BLaER1 (cell line): ENCODE measurements around the gene WAPL.
A peak's percentile ranks its signal among the peaks of the same experiment; 100 is the strongest.

Experiments used
- H3K27ac ChIP-seq: shearing (Covaris generic); formaldehyde crosslinking; 2 replicates; pipeline ENCODE4 v1.8.1; 2022
- H3K27me3 ChIP-seq: shearing (Covaris generic); formaldehyde crosslinking; 2 replicates; pipeline ENCODE4 v1.8.1; 2022
- H3K36me3 ChIP-seq: shearing (Covaris generic); formaldehyde crosslinking; 2 replicates; pipeline ENCODE4 v1.8.1; 2022
- H3K4me1 ChIP-seq: shearing (Covaris generic); formaldehyde crosslinking; 2 replicates; pipeline ENCODE4 v1.8.1; 2022
- H3K4me2 ChIP-seq: shearing (Covaris generic); formaldehyde crosslinking; 2 replicates; pipeline ENCODE4 v1.8.1; 2022
- H3K4me3 ChIP-seq: shearing (Covaris generic); formaldehyde crosslinking; 2 replicates; pipeline ENCODE4 v1.8.1; 2022
- H3K9ac ChIP-seq: shearing (Covaris generic); formaldehyde crosslinking; 2 replicates; pipeline ENCODE4 v1.8.1; 2022
- H3K9me3 ChIP-seq: shearing (Covaris generic); formaldehyde crosslinking; 2 replicates; pipeline ENCODE4 v1.8.1; 2022
- H4K20me1 ChIP-seq: shearing (Covaris generic); formaldehyde crosslinking; 2 replicates; pipeline ENCODE4 v1.8.1; 2022
- Cebpa-rat ChIP-seq: shearing (Covaris generic); IDR thresholded peaks from 2 replicates; pipeline ENCODE4 v1.8.1; 2022

The WAPL gene

GRCh38 chr10:86481761-86482160 lies 39.8 kb downstream of the WAPL start:
- H3K27ac ChIP-seq: no peak overlapping the region
- H3K9me3 ChIP-seq: no peaks in the 10 kb centered on the region
- H3K4me1 ChIP-seq: no peaks in the 10 kb centered on the region
- TF ChIP-seq Cebpa-rat: no peak
- no peak overlapping the region for H3K4me3 ChIP-seq
- H3K4me2 ChIP-seq: no peak overlapping the region
- H3K9ac ChIP-seq: no peak overlapping the region
- peaks cover 85% of the 10 kb centered on the region for H3K36me3 ChIP-seq
- H4K20me1 ChIP-seq: peaks cover 93% of the 10 kb centered on the region
- no peaks in the 10 kb centered on the region for H3K27me3 ChIP-seq

- H3K4me1 ChIP-seq: no peaks in the 10 kb centered on the region
- H3K4me3 ChIP-seq: no peak overlapping the region
- no peak overlapping the region for H3K4me2 ChIP-seq
- H3K27me3 ChIP-seq: no peaks in the 10 kb centered on the region
- no peak overlapping the region for H3K9ac ChIP-seq
- peaks cover 91% of the 10 kb centered on the region for H4K20me1 ChIP-seq
- H3K36me3 ChIP-seq: peaks cover 85% of the 10 kb centered on the region
- H3K9me3 ChIP-seq: no peaks in the 10 kb centered on the region
- H3K27ac ChIP-seq: no peak overlapping the region
- TF ChIP-seq Cebpa-rat: no peak
These were observed 41.0 kb downstream of the WAPL start for GRCh38 chr10:86480571-86480970.

GRCh38 chr10:86472061-86472460 lies 49.5 kb downstream of the WAPL start:
- Histone ChIP-seq H3K27ac (no peak overlapping the region), H3K9ac (no peak overlapping the region), H4K20me1 (peaks cover 46% of the 10 kb centered on the region), H3K9me3 (no peaks in the 10 kb centered on the region), H3K4me1 (no peaks in the 10 kb centered on the region), H3K4me2 (no peak overlapping the region), H3K36me3 (peaks cover 95% of the 10 kb centered on the region), H3K27me3 (no peaks in the 10 kb centered on the region), H3K4me3 (no peak overlapping the region)
- no peak for TF ChIP-seq Cebpa-rat

GRCh38 chr10:86461963-86462804 lies 59.4 kb downstream of the WAPL start:
- no peaks in the 10 kb centered on the region for H3K27me3 ChIP-seq
- H3K9me3 ChIP-seq: peaks cover 7% of the 10 kb centered on the region
- H3K27ac ChIP-seq: no peak overlapping the region
- H3K9ac ChIP-seq: no peak overlapping the region
- H3K4me1 ChIP-seq: no peaks in the 10 kb centered on the region
- TF ChIP-seq Cebpa-rat: no peak
- no peak overlapping the region for H3K4me3 ChIP-seq
- peaks cover 97% of the 10 kb centered on the region for H3K36me3 ChIP-seq
- H4K20me1 ChIP-seq: 0 out of 2 replicates have a peak, but pooled peaks cover 9% of the 10 kb centered on the region
- no peak overlapping the region for H3K4me2 ChIP-seq

GRCh38 chr10:86451604-86451960 lies 70.0 kb downstream of the WAPL start:
- Histone ChIP-seq H3K4me3 (no peak overlapping the region), H3K36me3 (peaks cover 99% of the 10 kb centered on the region), H4K20me1 (no peaks in the 10 kb centered on the region), H3K27ac (no peak overlapping the region), H3K4me2 (no peak overlapping the region), H3K9me3 (peaks cover 24% of the 10 kb centered on the region), H3K9ac (no peak overlapping the region), H3K27me3 (no peaks in the 10 kb centered on the region), H3K4me1 (peaks cover 37% of the 10 kb centered on the region)
- TF ChIP-seq Cebpa-rat: no peak

GRCh38 chr10:86450806-86451603 lies 70.6 kb downstream of the WAPL start:
- Histone ChIP-seq H3K27ac (no peak overlapping the region), H3K9ac (no peak overlapping the region)

GRCh38 chr10:86449926-86450558 lies 71.5 kb downstream of the WAPL start:
- Histone ChIP-seq H3K27ac (peak overlapping the region; percentile 28; the same call in 1 of the 2 replicates), H3K27me3 (no peaks in the 10 kb centered on the region), H3K36me3 (peaks cover 99% of the 10 kb centered on the region), H4K20me1 (no peaks in the 10 kb centered on the region), H3K9ac (no peak overlapping the region), H3K4me2 (peak overlapping the region; percentile 49), H3K4me1 (peaks cover 37% of the 10 kb centered on the region), H3K9me3 (peaks cover 9% of the 10 kb centered on the region; the same call in 1 of the 2 replicates), H3K4me3 (no peak overlapping the region)
- no peak for TF ChIP-seq Cebpa-rat

More at GRCh38 chr10:86450806-86451603, 70.6 kb downstream of the WAPL start:
- TF ChIP-seq Cebpa-rat: no peak
- peaks cover 99% of the 10 kb centered on the region for H3K36me3 ChIP-seq
- H3K4me1 ChIP-seq: peaks cover 37% of the 10 kb centered on the region
- peaks cover 18% of the 10 kb centered on the region for H3K9me3 ChIP-seq
- no peaks in the 10 kb centered on the region for H4K20me1 ChIP-seq
- H3K27me3 ChIP-seq: no peaks in the 10 kb centered on the region
- no peak overlapping the region for H3K4me3 ChIP-seq
- H3K4me2 ChIP-seq: no peak overlapping the region

GRCh38 chr10:86447432-86447831 lies 74.2 kb downstream of the WAPL start:
- TF ChIP-seq Cebpa-rat: no peak
- peaks cover 99% of the 10 kb centered on the region for H3K36me3 ChIP-seq

GRCh38 chr10:86446987-86447386 lies 74.6 kb downstream of the WAPL start:
- peaks cover 99% of the 10 kb centered on the region for H3K36me3 ChIP-seq
- no peak overlapping the region for H3K9ac ChIP-seq
- no peaks in the 10 kb centered on the region for H3K9me3 ChIP-seq
- no peak overlapping the region for H3K4me2 ChIP-seq
- no peaks in the 10 kb centered on the region for H4K20me1 ChIP-seq
- no peak overlapping the region for H3K27ac ChIP-seq
- no peak overlapping the region for H3K4me3 ChIP-seq
- H3K4me1 ChIP-seq: peaks cover 37% of the 10 kb centered on the region
- H3K27me3 ChIP-seq: no peaks in the 10 kb centered on the region
- no peak for TF ChIP-seq Cebpa-rat

More at GRCh38 chr10:86447432-86447831, 74.2 kb downstream of the WAPL start:
- Histone ChIP-seq H3K9me3 (no peaks in the 10 kb centered on the region), H3K4me2 (0 out of 2 replicates have a peak overlapping the region, but pooled peaks have one; percentile 18), H4K20me1 (no peaks in the 10 kb centered on the region), H3K27ac (peak overlapping the region; percentile 29; the same call in 1 of the 2 replicates), H3K27me3 (no peaks in the 10 kb centered on the region), H3K4me1 (peaks cover 37% of the 10 kb centered on the region), H3K4me3 (no peak overlapping the region), H3K9ac (no peak overlapping the region)

GRCh38 chr10:86446440-86446839 lies 75.2 kb downstream of the WAPL start:
- Histone ChIP-seq H3K27me3 (no peaks in the 10 kb centered on the region), H3K9ac (no peak overlapping the region), H3K9me3 (no peaks in the 10 kb centered on the region), H3K4me2 (no peak overlapping the region), H3K4me3 (no peak overlapping the region), H3K4me1 (peaks cover 33% of the 10 kb centered on the region), H3K27ac (no peak overlapping the region), H4K20me1 (no peaks in the 10 kb centered on the region), H3K36me3 (peaks cover 99% of the 10 kb centered on the region)
- no peak for TF ChIP-seq Cebpa-rat
